Heart left ventricle (tissue), 16 donors: ENCODE data around the gene HSPB6. TPM values are rescaled to one million over a fixed set of nuclear protein-coding genes. Genes with fewer than 3 reads are reported as not detected.

Source experiments
- ATAC-seq, 4 donors: fragments of 200-7000 bp; cut with Tn5 transposase; one replicate each; pipeline ENCODE4 v1.9.1; 2020 to 2022; ENCODE audit warnings: moderate library complexity in 4 of 4, mild to moderate bottlenecking in 3 of 4, moderate number of reproducible peaks in 1 of 4
- DNase-seq, 5 donors: peaks; one replicate each; pipeline ENCODE4 v3.0.0-alpha.2; 2020
- H3K27ac ChIP-seq, 12 donors: fragments of 200-600 bp; sonication (generic) in 4 of 12; one replicate each; pipeline versions ENCODE4 v1.5.0 to v1.8.0; 2016 to 2022; ENCODE audit warnings: mild to moderate bottlenecking in 2 of 12
- H3K27me3 ChIP-seq, 9 donors: fragments of 200-600 bp; sonication (generic) in 2 of 9; one replicate each; pipeline versions ENCODE4 v1.5.1 to v1.8.0; 2016 to 2022; ENCODE audit warnings: mild to moderate bottlenecking in 3 of 9
- H3K36me3 ChIP-seq, 9 donors: fragments of 200-600 bp; sonication (generic) in 2 of 9; one replicate each; pipeline versions ENCODE4 v1.5.0 to v1.8.0; 2018 to 2022; ENCODE audit warnings: mild to moderate bottlenecking in 2 of 9
- H3K4me1 ChIP-seq, 12 donors: fragments of 200-600 bp; sonication (generic) in 4 of 12; one replicate each; pipeline versions ENCODE4 v1.5.0 to v1.8.0; 2016 to 2022; ENCODE audit warnings: mild to moderate bottlenecking in 3 of 12
- H3K4me3 ChIP-seq, 12 donors: fragments of 200-600 bp; sonication (generic) in 4 of 12; one replicate each; pipeline versions ENCODE4 v1.5.0 to v1.8.0; 2017 to 2022; ENCODE audit warnings: mild to moderate bottlenecking in 9 of 12, moderate library complexity in 4 of 12
- H3K9me3 ChIP-seq, 12 donors: fragments of 200-600 bp; sonication (generic) in 4 of 12; one replicate each; pipeline versions ENCODE4 v1.5.0 to v1.8.0; 2016 to 2022; ENCODE audit warnings: mild to moderate bottlenecking in 1 of 12
- POLR2A ChIP-seq, 2 donors: fragments of 450-650 bp; IDR thresholded peaks; one replicate each; pipeline ENCODE4 v1.6.1; 2017; ENCODE audit warnings: antibody characterized with exemption in 2 of 2, mild to moderate bottlenecking in 2 of 2, moderate library complexity in 2 of 2
- WGBS, 4 donors: extraction: QIAGEN DNeasy Blood & Tissue Kit in 2 of 4; methylation state at CpG; one replicate each; pipeline versions ENCODE4 v1.1.5 to v1.1.7; 2013 to 2018; 5-methylcytosine and 5-hydroxymethylcytosine counted together
- intact Hi-C, 10 donors: fragments of 100-400 bp; cut with DNase I; formaldehyde crosslinking; loops; one replicate each; pipeline versions ENCODE4 v1.11.1 to v1.14.2; 2022
- polyA plus RNA-seq, 2 donors: library from polyadenylated mRNA; stranded (reverse); fragments of 200-250 nt; gene quantifications; one replicate each; pipeline ENCODE4 v1.2.3, GENCODE V29; 2013
- total RNA-seq, 9 donors: library from RNA; depleted of rRNA in 2 of 9; stranded (reverse); fragments of >200 nt in 2 of 9; fragmentation: NEBNext Ultra II Directional in 3 of 9; extraction: Animal tissue kit (Norgen Biotek cat#: 25700) in 3 of 9; gene quantifications; one replicate each; pipeline versions ENCODE4 v1.1.0 to v1.2.4, GENCODE V29; 2016 to 2023
- TF ChIP-seq, protein P1 (sequence below), 12 donors: fragments of 200-600 bp; sonication (generic) in 4 of 12; IDR thresholded peaks; one replicate each; pipeline versions ENCODE4 v1.5.0 to v1.8.0; 2018 to 2022; ENCODE audit warnings: antibody characterized with exemption in 12 of 12, mild to moderate bottlenecking in 5 of 12
- donor health status: ischemic (EF 13 %, LVEDD 7.1; RV severe dilation, severe dysfunction).
- donor health status: healthy with polysubstance abuse.
- donor health status: DM: no; HTN: yes; CAD: no.
- donor health status: DM: no; HTN: no; CAD: no.
- donor health status: ischemic (EF 25% LVEDD 6.9; RV normal size, moderate dysfunction).
- donor health status: ischemic (EF 25% LVEDD 5.7; RV mildly dilated, moderate dysfunction).
- donor health status: healthy.
- donor health status: DM: yes; HTN: yes; CAD: no.
- donor health status: ischemic (EF 35%, LVEDD 5.7; RV mildly dilated, moderate dysfunction).
- donor health status: nonischemic (EF 11% LVEDD 7.7; RV severe dilation, severe dysfunction).
- donor health status: DM: yes; HTN: yes; CAD: no.
- donor health status: PGD.
- donor health status: ischemic (EF 29% LVEDD 5.4; RV normal size, mild dysfunction).
- donor health status: nonischemic (EF 23%, LVEDD 6.1; RV moderate dilation, normal function).

The HSPB6 gene
- total and polyA plus RNA-seq, 11 donors = 156 to 1,012 (median 585) TPM

GRCh38 chr19:35784503-35785338 lies 27.9 kb upstream of the HSPB6 start:
- H3K4me3 ChIP-seq = no peak overlapping the region
- 84 to 89% (median 86%) methylated on average over 22 to 45 of the region's 45 CpGs for WGBS, 4 donors
- TF ChIP-seq, protein P1, sequence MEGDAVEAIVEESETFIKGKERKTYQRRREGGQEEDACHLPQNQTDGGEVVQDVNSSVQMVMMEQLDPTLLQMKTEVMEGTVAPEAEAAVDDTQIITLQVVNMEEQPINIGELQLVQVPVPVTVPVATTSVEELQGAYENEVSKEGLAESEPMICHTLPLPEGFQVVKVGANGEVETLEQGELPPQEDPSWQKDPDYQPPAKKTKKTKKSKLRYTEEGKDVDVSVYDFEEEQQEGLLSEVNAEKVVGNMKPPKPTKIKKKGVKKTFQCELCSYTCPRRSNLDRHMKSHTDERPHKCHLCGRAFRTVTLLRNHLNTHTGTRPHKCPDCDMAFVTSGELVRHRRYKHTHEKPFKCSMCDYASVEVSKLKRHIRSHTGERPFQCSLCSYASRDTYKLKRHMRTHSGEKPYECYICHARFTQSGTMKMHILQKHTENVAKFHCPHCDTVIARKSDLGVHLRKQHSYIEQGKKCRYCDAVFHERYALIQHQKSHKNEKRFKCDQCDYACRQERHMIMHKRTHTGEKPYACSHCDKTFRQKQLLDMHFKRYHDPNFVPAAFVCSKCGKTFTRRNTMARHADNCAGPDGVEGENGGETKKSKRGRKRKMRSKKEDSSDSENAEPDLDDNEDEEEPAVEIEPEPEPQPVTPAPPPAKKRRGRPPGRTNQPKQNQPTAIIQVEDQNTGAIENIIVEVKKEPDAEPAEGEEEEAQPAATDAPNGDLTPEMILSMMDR (IDR thresholded peaks at IDR 0.05) = no peak
- no peak for TF ChIP-seq POLR2A (IDR thresholded peaks at IDR 0.05)
- H3K9me3 ChIP-seq = no peaks in the 10 kb centered on the region
- DNase-seq (no peak), ATAC-seq (no peak)
- H3K4me1 ChIP-seq = no peaks in the 10 kb centered on the region
- H3K36me3 ChIP-seq = peaks cover 0 to 39% (median 12%) of the 10 kb centered on the region in 9 donors
- intact Hi-C loops = loop anchor here in 1 of 10 donors (10.0 kb wide), 1 partner anchor 90 kb away; no protein-coding TSS in a partner anchor
- no peak overlapping the region for H3K27ac ChIP-seq
- H3K27me3 ChIP-seq = no peaks in the 10 kb centered on the region

DNA sequence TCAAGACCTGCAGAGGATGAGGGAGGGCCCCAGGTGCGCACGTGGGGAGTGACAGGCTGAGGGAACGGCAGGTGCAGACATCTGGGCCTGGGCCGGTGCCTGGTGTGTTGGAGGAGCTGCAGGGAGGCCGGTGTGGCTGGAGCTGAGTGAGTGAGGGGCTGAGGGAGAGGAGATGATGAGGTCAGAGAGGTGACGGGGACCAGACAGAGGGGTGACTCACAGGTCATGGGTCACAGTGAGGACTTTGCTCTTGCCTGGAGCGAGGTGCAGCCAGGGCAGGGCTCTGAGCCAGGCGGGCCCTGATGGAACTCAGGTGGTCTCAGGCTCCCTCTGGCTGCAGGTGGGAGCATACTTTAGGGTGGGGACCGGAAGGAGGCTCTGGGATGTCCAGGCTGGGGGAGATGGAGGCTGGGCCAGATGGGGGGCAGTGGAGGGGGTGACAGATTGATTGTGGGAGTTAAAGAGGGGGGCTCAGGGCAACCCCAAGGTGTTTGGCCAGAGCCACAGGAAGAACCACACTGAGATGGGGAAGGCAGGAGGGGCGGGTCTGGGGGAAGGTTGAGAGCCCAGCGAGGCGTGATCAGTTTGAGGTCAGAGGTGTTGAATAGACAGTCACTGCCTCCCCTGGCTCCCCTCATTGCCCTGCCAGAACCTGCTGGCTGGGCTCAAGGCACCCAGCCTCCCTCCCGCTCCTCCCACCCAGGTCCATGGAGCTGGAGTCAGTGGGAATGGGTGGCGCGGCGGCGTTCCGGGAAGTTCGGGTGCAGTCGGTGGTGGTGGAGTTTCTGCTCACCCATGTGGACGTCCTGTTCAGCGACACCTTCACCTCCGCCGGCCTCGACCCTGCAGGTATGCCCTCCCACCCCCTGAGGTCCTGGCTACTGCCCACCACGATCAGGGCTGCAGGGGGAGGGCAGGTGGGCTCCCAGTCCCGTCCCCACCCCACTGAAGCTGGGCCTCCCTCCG lies 26.9 kb upstream of the HSPB6 start:
- TF ChIP-seq, protein P1 (IDR thresholded peaks at IDR 0.05) = no peak
- Histone ChIP-seq H3K27me3 (no peaks in the 10 kb centered on the region), H3K4me1 (no peaks in the 10 kb centered on the region), H3K4me3 (no peak overlapping the region), H3K36me3 (peaks cover 0 to 40% (median 12%) of the 10 kb centered on the region in 9 donors), H3K27ac (no peak overlapping the region), H3K9me3 (no peaks in the 10 kb centered on the region)
- ATAC-seq (no peak), DNase-seq (no peak)
- 83 to 93% (median 86%) methylated on average over 26 to 28 of the region's 28 CpGs for WGBS, 4 donors
- intact Hi-C loops = loop anchor here in 1 of 10 donors (10.0 kb wide), 1 partner anchor 91 kb away; no protein-coding TSS in a partner anchor

DNA sequence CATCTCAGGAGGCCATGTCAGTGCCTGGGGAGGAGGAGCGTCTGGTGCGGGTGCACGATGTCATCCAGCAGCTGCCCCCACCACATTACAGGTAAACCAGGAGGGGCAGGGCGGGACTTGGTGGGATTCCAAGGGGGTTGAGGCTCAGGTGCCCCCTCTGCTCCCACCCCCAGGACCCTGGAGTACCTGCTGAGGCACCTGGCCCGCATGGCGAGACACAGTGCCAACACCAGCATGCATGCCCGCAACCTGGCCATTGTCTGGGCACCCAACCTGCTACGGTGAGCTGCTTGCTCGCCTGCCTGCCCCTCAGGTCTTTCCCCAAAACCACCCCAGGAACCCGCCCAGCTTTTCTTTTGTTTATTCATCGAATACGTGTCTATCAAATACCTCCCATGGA lies 25.8 kb upstream of the HSPB6 start:
- Histone ChIP-seq H3K36me3 (peaks cover 0 to 46% (median 12%) of the 10 kb centered on the region in 9 donors), H3K4me3 (no peak overlapping the region), H3K9me3 (no peaks in the 10 kb centered on the region), H3K27me3 (no peaks in the 10 kb centered on the region), H3K27ac (no peak overlapping the region), H3K4me1 (no peaks in the 10 kb centered on the region)
- DNase-seq (no peak), ATAC-seq (no peak)
- intact Hi-C loops = loop anchor here in 1 of 10 donors (10.0 kb wide), 1 partner anchor 92 kb away; no protein-coding TSS in a partner anchor
- WGBS, 4 donors = 91 to 98% (median 97%) methylated on average over 12 of the region's 12 CpGs
- TF ChIP-seq, protein P1 (IDR thresholded peaks at IDR 0.05) = no peak
- no peak for TF ChIP-seq POLR2A (IDR thresholded peaks at IDR 0.05)
